ENCODE results near the gene PRKRIP1.
"Not testable (repeated sequence)": the region's sequence is repeated elsewhere in the genome, so short reads cannot be mapped to it uniquely, and the experiment has no call there.

PRKRIP1 gene

GRCh38 chr7:102432442-102433218 lies 36.5 kb downstream of the PRKRIP1 start:
- DNase-seq, result no peak

DNA sequence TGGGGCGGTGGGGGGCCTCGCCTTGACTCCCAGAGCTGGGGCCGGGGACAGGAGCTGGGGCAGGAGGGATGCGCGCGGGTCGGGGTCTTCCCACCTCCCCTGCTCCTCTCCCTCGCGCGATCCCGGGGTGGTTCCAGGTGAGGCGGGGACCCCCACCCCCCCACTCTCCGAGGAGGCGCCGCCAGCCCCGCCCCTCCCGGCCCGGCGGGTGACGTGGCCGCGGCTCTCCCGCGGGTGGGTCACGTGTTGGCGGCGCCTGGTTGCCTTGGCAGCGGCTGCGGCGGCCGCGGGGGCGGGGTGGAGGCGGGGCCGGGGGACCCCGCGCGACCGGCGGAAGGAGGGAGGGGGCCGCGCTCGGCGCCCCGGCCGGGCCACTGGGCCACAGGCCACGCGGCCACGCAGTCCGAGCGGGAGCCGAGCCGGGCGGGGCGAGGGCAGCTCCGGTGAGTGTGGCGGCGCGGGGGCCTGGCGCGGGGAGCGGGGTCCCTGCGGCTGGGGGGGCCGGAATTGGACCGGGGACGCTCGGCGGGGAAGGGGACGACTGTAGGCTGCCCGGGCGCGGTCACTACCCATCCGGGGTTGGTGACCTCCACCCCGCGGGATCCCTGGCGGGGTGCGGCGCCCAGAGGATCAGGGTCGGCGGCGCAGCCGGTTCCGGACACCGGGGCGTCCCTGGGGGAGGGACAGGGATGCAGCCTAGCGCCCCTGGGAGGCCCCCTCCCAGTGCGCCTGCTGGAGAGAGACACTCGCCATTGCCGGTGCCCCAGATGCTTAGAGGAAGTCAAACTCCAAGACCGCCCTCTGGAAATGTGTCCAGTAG lies 37.3 kb downstream of the PRKRIP1 start, which contains the start of gene ORAI2:
Gene ORAI2, plus strand, starts transcription at position 357 of the 820 bp plus-strand sequence. CDS start 5,382 bp downstream, outside the sequence.
- peak; percentile 88 for DNase-seq

DNA sequence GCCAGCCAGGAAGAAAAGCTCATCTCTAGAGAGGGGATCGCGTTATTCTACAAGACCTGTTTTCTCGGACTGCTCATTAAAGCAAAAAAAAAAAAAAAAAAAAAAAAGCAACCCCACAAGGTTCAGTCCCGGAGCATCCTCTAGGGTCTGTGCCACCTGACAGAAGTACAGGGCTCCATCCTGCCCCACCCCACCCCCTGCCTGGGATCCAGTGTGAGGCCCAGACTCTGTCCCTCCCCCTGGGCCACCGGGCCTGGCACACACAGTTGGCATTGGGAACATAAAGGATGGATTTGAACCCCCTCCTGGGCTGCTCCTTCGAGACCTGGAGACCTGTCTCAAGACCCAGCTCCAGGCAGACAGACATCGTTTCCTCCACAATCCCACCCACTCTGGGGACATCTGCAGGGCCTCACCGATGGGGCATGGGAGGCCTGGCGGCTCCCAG lies 37.9 kb downstream of the PRKRIP1 start:
- DNase-seq, result no peak

- no peak for DNase-seq
Measured at GRCh38 chr7:102436118-102436517, 40.0 kb downstream of the PRKRIP1 start.

DNA sequence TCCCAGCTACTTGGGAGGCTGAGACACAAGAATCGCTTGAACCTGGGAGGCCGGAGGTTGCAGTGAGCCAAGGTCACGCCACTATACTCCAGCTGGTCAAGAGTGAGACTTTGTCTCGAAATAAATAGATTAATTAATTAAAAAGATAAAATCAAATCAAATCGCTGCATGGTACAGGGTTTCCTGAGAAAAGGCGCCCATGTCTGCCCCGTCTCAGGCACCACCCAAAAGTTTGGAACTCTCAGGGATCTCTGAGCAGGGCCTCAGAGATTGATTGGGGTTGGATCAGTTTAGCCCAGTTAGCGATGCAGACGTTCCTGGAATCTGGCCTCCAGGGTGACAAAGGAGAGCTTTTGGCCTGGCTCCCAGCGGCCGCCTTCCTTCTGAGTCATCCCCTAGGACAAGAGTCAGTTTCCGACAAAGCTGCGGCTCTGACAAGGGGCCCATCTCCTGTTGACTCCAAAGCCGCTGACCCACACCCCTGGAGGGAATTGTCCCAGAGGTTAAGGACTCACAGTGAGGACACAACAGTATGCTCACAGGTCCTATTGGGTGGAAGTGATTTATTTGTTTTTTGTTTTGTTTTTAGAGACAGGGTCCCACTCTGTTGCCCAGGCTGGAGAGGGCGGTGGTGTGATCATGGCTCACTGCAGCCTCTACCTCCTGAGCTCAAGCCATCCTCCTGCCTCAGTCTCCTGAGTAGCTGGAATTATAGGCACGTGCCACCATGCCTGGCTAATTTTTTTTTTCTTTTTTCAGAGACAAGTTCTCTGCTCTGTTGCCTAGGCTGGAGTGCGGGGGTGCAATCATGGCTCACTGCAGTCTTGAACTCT lies 44.0 kb downstream of the PRKRIP1 start:
- no peak for DNase-seq

GRCh38 chr7:102444961-102445673 lies 49.0 kb downstream of the PRKRIP1 start:
- no peak for DNase-seq

DNA sequence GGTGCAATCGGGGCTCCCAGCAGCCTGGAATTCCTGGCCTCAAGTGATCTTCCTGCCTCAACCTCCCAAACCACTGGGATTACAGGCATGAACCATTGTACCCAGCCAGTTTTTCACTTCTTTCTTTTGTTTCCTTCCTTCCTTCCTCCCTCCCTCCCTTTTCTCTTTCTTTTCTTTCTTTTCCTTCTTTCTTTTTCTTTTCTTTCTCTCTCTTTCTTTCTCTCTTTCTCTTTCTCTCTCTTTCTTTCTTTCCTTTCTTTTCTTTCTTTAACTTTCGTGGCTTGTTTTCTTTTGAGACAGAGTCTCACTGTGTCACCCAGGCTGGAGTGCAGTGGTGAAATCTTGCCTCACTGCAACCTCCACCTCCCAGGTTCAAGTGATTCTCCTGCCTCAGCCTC lies 49.5 kb downstream of the PRKRIP1 start:
- DNase-seq, result no peak

DNA sequence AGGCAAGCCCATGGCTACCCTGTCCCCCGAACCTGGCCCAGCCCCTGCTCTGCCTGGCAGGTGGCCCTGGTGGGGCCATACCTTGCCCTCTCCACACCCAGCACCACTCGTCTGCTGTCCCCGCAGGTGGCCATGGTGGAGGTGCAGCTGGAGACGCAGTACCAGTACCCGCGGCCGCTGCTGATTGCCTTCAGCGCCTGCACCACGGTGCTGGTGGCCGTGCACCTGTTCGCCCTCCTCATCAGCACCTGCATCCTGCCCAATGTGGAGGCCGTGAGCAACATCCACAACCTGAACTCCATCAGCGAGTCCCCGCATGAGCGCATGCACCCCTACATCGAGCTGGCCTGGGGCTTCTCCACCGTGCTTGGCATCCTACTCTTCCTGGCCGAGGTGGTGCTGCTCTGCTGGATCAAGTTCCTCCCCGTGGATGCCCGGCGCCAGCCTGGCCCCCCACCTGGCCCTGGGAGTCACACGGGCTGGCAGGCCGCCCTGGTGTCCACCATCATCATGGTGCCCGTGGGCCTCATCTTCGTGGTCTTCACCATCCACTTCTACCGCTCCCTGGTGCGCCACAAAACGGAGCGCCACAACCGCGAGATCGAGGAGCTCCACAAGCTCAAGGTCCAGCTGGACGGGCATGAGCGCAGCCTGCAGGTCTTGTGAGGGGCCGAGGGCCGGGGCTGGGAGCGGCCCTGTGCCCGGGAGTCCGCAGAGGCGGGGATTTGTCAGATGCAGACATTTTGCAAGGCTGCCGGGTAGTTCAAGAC lies 50.4 kb downstream of the PRKRIP1 start:
- no peak for DNase-seq

GRCh38 chr7:102447311-102447710 lies 51.1 kb downstream of the PRKRIP1 start:
- no peak for DNase-seq

DNA sequence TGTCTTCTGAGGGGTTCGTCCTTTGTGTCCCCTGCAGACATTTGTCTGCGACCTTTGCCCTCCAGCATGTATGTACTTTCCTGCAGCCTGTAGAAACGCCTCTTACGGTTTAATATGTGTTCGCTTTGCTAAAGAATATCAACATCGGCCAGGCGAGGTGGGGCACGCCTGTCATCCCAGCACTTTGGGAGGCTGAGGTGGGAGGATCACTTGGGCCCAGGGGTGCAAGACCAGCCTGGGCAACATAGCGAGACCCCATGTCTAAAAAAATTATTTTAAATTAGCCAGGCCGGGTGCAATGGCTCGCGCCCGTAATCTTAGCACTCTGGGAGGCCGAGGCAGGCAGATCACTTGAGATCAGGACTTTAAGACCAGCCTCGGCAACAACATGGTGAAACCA lies 53.0 kb downstream of the PRKRIP1 start:
- no peak for DNase-seq

DNA sequence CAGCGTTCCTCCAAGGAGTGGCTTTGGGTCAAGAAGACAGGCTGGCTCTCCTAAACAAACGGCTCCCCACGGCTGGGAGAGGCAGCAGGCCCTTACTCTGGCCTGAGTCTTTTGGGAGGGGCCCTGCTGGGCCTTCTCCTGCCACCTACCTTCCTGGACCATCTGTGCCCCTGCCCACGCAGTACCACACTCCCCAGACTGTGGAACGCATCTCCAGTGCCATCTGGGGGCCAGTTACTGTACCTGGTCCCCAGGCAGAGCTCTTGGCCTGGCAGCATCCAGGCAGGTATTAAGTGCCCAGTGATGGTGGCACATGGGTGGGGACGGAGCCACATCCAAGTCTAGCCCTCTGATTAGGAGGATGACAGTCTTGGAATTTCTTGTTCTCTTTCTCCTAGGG lies 54.1 kb downstream of the PRKRIP1 start:
- DNase-seq, result no peak

DNA sequence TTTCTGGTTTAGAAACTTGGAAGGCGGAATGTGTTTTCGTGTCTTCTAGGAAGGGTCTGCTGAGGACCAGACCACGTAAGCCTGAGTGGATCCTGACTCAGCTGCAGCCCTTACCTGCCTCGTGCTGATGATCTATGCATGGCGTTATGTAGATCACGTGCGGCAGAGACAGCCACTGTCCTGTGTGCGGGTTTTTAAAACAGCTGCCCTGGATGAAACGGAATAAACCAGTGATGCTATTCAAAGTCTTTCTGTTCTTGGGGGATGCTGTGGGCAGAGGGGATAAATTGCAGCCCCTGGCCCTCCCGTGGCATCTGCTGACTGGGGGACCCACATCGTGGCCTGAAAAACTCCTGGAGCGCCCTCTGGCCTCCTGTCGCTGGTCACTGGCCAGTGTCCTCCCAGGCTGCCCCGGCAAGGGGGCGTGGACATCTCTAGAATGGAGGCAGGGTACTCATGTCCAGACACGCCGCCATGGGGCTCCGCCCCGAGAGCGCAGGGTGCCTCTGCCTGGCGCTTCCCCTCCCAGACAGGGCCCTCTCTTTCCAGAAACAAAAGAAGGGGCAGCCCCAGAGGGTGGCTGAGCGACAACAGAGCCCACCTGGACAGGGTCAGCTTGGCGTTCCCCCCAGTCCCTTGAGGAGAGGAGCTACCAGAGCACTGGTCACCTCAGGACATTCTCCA lies 55.4 kb downstream of the PRKRIP1 start:
- no peak for DNase-seq

DNA sequence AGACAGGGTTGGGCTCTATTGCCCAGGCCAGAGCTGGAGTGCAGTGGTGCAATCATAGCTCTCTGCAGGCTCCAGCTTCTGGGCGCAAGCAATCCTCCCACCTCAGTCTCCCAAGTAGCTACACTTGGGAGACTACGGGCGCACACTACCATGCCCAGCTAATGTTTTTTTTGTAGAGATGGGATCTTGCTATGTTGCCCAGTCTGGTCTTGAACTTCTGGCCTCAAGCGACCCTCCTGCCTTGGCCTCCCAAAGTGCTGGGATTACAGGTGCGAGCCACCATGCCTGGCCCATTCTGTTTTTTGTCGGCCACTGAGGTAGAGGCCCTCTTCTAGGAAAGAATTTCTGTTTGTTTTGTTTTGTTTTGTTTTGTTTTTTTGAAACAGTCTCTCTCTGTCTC lies 56.3 kb downstream of the PRKRIP1 start:
- DNase-seq, result no peak

- no peak for DNase-seq
Measured at GRCh38 chr7:102453319-102453718, 57.2 kb downstream of the PRKRIP1 start.

DNA sequence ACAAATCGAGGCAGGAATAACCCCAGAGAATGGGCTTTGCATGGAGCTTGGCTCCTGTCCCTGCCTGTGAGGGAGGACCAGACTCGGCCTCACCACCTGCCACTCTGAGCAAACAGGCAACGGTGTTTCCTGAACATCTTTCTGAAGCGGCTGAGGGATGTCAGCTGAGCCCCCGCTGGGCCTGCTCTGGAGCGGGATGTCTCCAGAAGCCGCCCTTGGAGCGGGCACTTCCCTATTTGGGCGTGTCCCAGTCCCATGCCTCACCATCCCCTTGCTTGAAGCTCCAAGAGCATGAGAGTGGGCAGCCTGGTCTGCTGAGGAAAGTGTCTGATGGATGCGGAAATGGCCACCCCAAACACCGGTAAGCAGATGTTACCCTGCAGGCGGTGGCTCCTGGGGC lies 58.3 kb downstream of the PRKRIP1 start:
- no peak for DNase-seq

DNA sequence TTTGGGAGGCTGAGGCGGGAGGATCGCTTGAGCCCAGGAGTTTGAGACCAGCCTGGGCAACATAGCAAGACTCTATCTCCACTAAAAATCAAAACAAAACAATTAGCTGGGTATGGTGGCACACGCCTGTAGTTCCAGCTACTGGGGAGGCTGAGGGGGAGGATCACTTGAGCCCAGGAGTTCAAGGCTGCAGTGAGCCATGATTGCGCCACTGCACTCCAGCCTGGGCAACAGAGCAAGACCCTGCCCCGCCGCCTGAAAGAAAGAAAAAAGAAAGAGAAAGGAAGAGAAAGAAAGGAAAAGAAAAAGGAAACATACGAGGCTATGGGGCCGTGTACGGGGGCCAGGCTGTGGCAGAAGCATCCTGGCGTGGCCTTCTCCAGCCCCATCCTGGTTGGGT lies 58.8 kb downstream of the PRKRIP1 start:
- not testable (repeated sequence) for DNase-seq

GRCh38 chr7:102455596-102455995 lies 59.4 kb downstream of the PRKRIP1 start:
- DNase-seq, result no peak

DNA sequence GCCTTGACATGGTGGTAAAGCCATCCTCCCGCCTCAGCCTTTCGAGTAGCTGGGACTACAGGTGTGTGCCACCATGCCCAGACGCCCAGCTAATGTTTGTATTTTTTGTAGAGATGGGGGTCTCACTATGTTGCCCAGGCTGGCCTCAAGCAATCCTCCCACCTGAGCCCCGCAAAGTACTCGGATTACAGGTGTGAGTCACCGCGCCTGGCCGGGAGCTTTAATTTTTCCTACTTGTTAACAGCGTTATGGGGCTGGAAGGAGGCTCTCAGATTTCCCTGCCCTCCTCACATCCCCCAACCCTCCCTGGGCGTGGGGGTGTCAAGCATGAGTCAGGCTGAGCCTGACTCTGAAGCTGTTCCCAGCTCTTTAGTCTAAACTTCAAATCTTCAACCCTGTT lies 60.2 kb downstream of the PRKRIP1 start:
- DNase-seq, result no peak

DNA sequence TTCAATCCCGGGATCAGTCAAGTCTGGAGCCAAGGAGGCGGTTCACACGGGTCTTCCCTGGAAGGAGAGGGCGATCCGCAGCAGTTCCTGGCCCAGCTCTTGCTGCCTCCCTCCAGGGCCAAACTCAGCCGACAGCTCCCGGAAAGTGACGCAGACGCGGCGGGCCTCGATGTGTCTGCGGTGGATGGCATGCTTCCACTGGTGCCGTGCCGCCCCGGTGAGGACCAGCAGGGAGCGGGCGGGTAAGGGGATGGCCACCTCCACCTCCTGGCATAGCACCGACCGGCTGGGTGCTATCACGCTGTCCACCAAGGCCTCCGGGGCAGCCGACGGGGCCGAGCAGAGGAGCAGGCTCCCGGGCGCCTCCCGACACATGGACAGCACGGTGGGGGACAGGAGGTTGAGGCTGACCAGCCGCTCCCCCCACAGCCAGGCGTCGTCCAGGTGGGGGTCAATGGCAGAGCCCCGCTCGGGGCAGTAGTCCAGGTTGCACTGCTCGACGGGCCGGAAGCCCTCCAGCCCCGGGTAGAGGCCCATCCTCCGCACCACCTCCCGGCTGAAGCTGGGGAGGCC lies 61.3 kb downstream of the PRKRIP1 start:
- no peak for DNase-seq

DNA sequence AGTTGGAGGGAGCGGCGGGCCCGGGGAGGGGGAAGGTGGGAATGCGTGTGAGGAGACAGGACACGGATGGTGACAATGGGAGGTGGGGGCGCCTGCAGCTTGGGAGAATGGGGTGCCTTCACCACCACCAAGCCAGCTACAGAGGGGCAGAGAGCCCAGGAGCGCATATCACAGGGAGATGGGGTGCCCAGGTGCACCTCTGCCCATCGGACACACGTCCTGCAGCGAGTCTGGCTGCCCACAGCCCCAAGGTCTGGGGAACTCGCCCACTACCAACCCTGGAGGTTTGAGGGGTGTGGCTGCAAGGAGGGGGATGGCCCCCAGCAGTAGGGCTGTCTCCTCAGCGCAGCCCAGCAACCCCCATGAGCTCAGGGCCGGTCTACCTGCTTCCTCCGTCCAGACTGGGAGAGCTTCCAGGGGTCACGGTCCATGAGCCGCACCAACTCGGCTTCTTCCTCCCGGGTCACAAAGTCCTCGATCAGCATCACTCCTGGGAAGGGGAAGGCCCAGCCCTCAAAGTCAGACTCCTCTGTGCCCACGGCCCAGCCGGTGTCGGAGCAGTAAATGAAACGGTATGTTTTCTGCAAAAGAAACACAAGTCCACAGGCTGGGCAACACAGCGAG lies 63.2 kb downstream of the PRKRIP1 start:
- DNase-seq, result no peak
